HG02870 (cell line): ENCODE measurements around the gene FOXO6.

Experiments
- ATAC-seq: cut with Tn5 transposase; IDR thresholded peaks from one replicate; pipeline ENCODE4 v1.9.1; 2021; ENCODE audit warnings: mild to moderate bottlenecking, moderate library complexity; ENCODE audit not compliant: unreplicated experiment

FOXO6 gene

GRCh38 chr1:41360786-41361494 lies at the start of gene FOXO6:
Gene FOXO6 (plus strand): TSS chr1:41361434.
- peak; percentile 94 for ATAC-seq

- ATAC-seq: no peak
These were observed 48.1 kb upstream of the FOXO6 start for GRCh38 chr1:41312991-41313645.

GRCh38 chr1:41313661-41314131 lies 47.5 kb upstream of the FOXO6 start:
- no peak for ATAC-seq

- ATAC-seq: no peak
These were observed 46.7 kb upstream of the FOXO6 start for GRCh38 chr1:41314376-41315145.

GRCh38 chr1:41315146-41315822 lies 46.0 kb upstream of the FOXO6 start:
- ATAC-seq: no peak

- no peak for ATAC-seq
These were observed 45.4 kb upstream of the FOXO6 start for GRCh38 chr1:41315871-41316270.

- ATAC-seq: no peak
These were observed 43.9 kb upstream of the FOXO6 start for GRCh38 chr1:41317361-41317760.

GRCh38 chr1:41318135-41318534 lies 43.1 kb upstream of the FOXO6 start:
- no peak for ATAC-seq

- no peak for ATAC-seq
These were observed 42.0 kb upstream of the FOXO6 start for GRCh38 chr1:41319106-41319755.

GRCh38 chr1:41319807-41320711 lies 41.2 kb upstream of the FOXO6 start:
- no peak for ATAC-seq

- no peak for ATAC-seq
These were observed 40.1 kb upstream of the FOXO6 start for GRCh38 chr1:41320895-41321676.

- ATAC-seq: peak; percentile 40
These were observed 39.1 kb upstream of the FOXO6 start for GRCh38 chr1:41322101-41322661.

- ATAC-seq: no peak
These were observed 38.4 kb upstream of the FOXO6 start for GRCh38 chr1:41322835-41323234.

- no peak for ATAC-seq
These were observed 38.0 kb upstream of the FOXO6 start for GRCh38 chr1:41323243-41323642.

GRCh38 chr1:41325801-41326200 lies 35.4 kb upstream of the FOXO6 start:
- no peak for ATAC-seq

- no peak for ATAC-seq
These were observed 33.7 kb upstream of the FOXO6 start for GRCh38 chr1:41327383-41327999.

- ATAC-seq: no peak
These were observed 33.1 kb upstream of the FOXO6 start for GRCh38 chr1:41328001-41328615.
